HCT116 (cell line): Measurements from ENCODE around the gene PARVB. TPM values are rescaled to one million over a fixed set of nuclear protein-coding genes. Genes with fewer than 3 reads are reported as not detected.

Source experiments
- ATAC-seq: fragments of 200-7000 bp; cut with Tn5 transposase; 2 replicates; pipeline ENCODE4 v1.9.1; 2020; ENCODE audit warnings: mild to moderate bottlenecking, moderate library complexity
- BruUV-seq: library from RNA; stranded (reverse); fragments of 400-500 nt; replicated peaks from 2 replicates; lab custom pipeline; 2021; lab: Mats Ljungman, UMichigan
- CTCF ChIA-PET: fragments of 300-600 bp; sonication (Branson Sonifier 250); formaldehyde crosslinking; loops from one replicate; lab custom pipeline; 2021; ENCODE audit warnings: antibody characterized with exemption; lab: Charles Lee
- POLR2A ChIA-PET: fragments of 300-600, 350-600 bp; sonication (Branson Sonifier 250); formaldehyde crosslinking; loops from one replicate; lab custom pipeline; 2021; ENCODE audit warnings: antibody characterized with exemption; lab: Charles Lee
- RAD21 ChIA-PET, 2 experiments: fragments of 300-600 bp; sonication (Branson Sonifier 250); formaldehyde crosslinking; loops; one replicate each; lab custom pipeline; 2023; ENCODE audit warnings: low total read pairs in 2 of 2; ENCODE audit not compliant: uncharacterized antibody in 2 of 2, unreplicated experiment in 2 of 2, low non-redundant PET in 1 of 2; lab: Charles Lee
- DNase-seq: peaks from one replicate; pipeline ENCODE4 v3.0.0-alpha.2; 2010; ENCODE audit warnings: low read depth, low spot score
- H2AFZ ChIP-seq: fragments of 200-600 bp; shearing (Covaris generic), sonication (generic); 2 replicates; pipeline ENCODE4 v1.6.1; 2017; ENCODE audit warnings: low read depth, mixed run types, mixed read lengths, antibody characterized with exemption, low read length; ENCODE audit not compliant: poor library complexity, severe bottlenecking
- H3K27ac ChIP-seq: 2 replicates; pipeline ENCODE4 v1.5.1; 2012; ENCODE audit warnings: low read depth, low read length
- H3K27me3 ChIP-seq: fragments of 200-600 bp; sonication (generic); 2 replicates; pipeline ENCODE4 v1.6.1; 2016; ENCODE audit warnings: mixed run types, low read length, mixed read lengths; ENCODE audit not compliant: insufficient read depth
- H3K36me3 ChIP-seq, 2 experiments: fragments of 200-500 bp in 1 of 2; fragments of 200-600 bp in 1 of 2; sonication (Bioruptor generic) in 1 of 2; sonication (generic) in 1 of 2; 2 replicates each; pipeline versions ENCODE4 v1.5.1 to v1.6.1; 2014 to 2016; ENCODE audit warnings: low read length in 2 of 2, inconsistent platforms in 1 of 2, mixed read lengths in 1 of 2, mixed run types in 1 of 2; ENCODE audit not compliant: insufficient read depth in 2 of 2, control insufficient read depth in 1 of 2
- H3K4me1 ChIP-seq, 2 experiments: fragments of 200-600 bp in 1 of 2; sonication (generic) in 1 of 2; 2 replicates each; pipeline versions ENCODE4 v1.5.1 to v1.6.1; 2012 to 2017; ENCODE audit warnings: low read length in 2 of 2, inconsistent platforms in 1 of 2, mild to moderate bottlenecking in 1 of 2, mixed read lengths in 1 of 2, mixed run types in 1 of 2, moderate library complexity in 1 of 2; ENCODE audit not compliant: insufficient read depth in 2 of 2, control insufficient read depth in 1 of 2
- H3K4me2 ChIP-seq: fragments of 200-600 bp; sonication (generic); 2 replicates; pipeline ENCODE4 v1.6.1; 2017; ENCODE audit warnings: mixed run types, low read length, mixed read lengths
- H3K4me3 ChIP-seq, 2 experiments: fragments of 200-600 bp in 1 of 2; sonication (generic) in 1 of 2; replicated peaks in 1 of 2; 2 replicates each; pipeline ENCODE4 v1.5.1; 2011 to 2016; ENCODE audit warnings: low read length in 2 of 2, control low read depth in 1 of 2, low read depth in 1 of 2, mild to moderate bottlenecking in 1 of 2, mixed read lengths in 1 of 2, mixed run types in 1 of 2
- H3K79me2 ChIP-seq: fragments of 200-600 bp; sonication (generic); 2 replicates; pipeline ENCODE4 v1.6.1; 2017; ENCODE audit warnings: mild to moderate bottlenecking, mixed run types, low read length, moderate library complexity, mixed read lengths; ENCODE audit not compliant: insufficient read depth
- H3K9ac ChIP-seq: fragments of 200-600 bp; sonication (generic); 2 replicates; pipeline ENCODE4 v1.6.1; 2016; ENCODE audit warnings: low read length, mixed read lengths
- H3K9me2 ChIP-seq: fragments of 200-600 bp; sonication (generic), shearing (Covaris generic); 2 replicates; pipeline ENCODE4 v1.6.1; 2017; ENCODE audit warnings: mixed run types, mild to moderate bottlenecking, moderate library complexity; ENCODE audit not compliant: insufficient read depth
- H3K9me3 ChIP-seq, 2 experiments: fragments of 200-500 bp in 1 of 2; fragments of 200-600 bp in 1 of 2; sonication (Bioruptor generic) in 1 of 2; sonication (generic) in 1 of 2; 2 replicates each; pipeline ENCODE4 v1.6.1; 2014 to 2017; ENCODE audit warnings: low read length in 2 of 2, mixed read lengths in 2 of 2, inconsistent platforms in 1 of 2, low read depth in 1 of 2, mild to moderate bottlenecking in 1 of 2, mixed run types in 1 of 2, moderate library complexity in 1 of 2; ENCODE audit not compliant: control insufficient read depth in 1 of 2, insufficient read depth in 1 of 2
- H4K20me1 ChIP-seq: fragments of 200-600 bp; sonication (generic), shearing (Covaris generic); 2 replicates; pipeline ENCODE4 v1.6.1; 2017; ENCODE audit warnings: mixed run types, mild to moderate bottlenecking, moderate library complexity; ENCODE audit not compliant: insufficient read depth
- CBX3 ChIP-seq: IDR thresholded peaks from 2 replicates; pipeline ENCODE4 v1.6.1; 2012; ENCODE audit warnings: low read depth
- CEBPB ChIP-seq: IDR thresholded peaks from 2 replicates; pipeline ENCODE4 v1.6.1; 2012; ENCODE audit warnings: low read depth
- EGR1 ChIP-seq: IDR thresholded peaks from 2 replicates; pipeline ENCODE4 v1.6.1; 2012; ENCODE audit warnings: low read depth
- ELF1 ChIP-seq: IDR thresholded peaks from 2 replicates; pipeline ENCODE4 v1.6.1; 2012; ENCODE audit warnings: low read depth, borderline replicate concordance
- EZH2 ChIP-seq: fragments of 200-600 bp; sonication (generic); IDR thresholded peaks from 2 replicates; pipeline ENCODE4 v1.6.1; 2017; ENCODE audit warnings: antibody characterized with exemption, mixed run types
- EZH2phosphoT487 ChIP-seq: fragments of 200-600 bp; IDR thresholded peaks from 2 replicates; pipeline ENCODE4 v1.6.1; 2018; ENCODE audit warnings: antibody characterized with exemption, borderline replicate concordance
- FOSL1 ChIP-seq: IDR thresholded peaks from 2 replicates; pipeline ENCODE4 v1.6.1; 2012; ENCODE audit warnings: low read depth
- JUND ChIP-seq: IDR thresholded peaks from 2 replicates; pipeline ENCODE4 v1.6.1; 2012
- POLR2A ChIP-seq: IDR thresholded peaks from 2 replicates; pipeline ENCODE4 v1.7.0; 2011; ENCODE audit warnings: borderline replicate concordance; ENCODE audit not compliant: insufficient read depth, insufficient read length; ENCODE audit errors: extremely low read depth
- POLR2AphosphoS5 ChIP-seq: IDR thresholded peaks from 2 replicates; pipeline ENCODE4 v1.6.1; 2011; ENCODE audit warnings: mild to moderate bottlenecking, low read depth, low read length, moderate library complexity
- RAD21 ChIP-seq: IDR thresholded peaks from 2 replicates; pipeline ENCODE4 v1.6.1; 2012; ENCODE audit warnings: low read depth, mild to moderate bottlenecking
- SIN3A ChIP-seq: IDR thresholded peaks from 2 replicates; pipeline ENCODE4 v1.6.1; 2012; ENCODE audit warnings: low read depth
- TCF7L2 ChIP-seq: IDR thresholded peaks from 2 replicates; pipeline ENCODE4 v1.7.0; 2011; ENCODE audit warnings: borderline replicate concordance, inconsistent platforms; ENCODE audit not compliant: insufficient read depth, insufficient read length; ENCODE audit errors: extremely low read depth
- YY1 ChIP-seq: IDR thresholded peaks from 2 replicates; pipeline ENCODE4 v1.6.1; 2011; ENCODE audit warnings: low read length, low read depth, moderate library complexity, mild to moderate bottlenecking; ENCODE audit not compliant: insufficient replicate concordance; ENCODE audit errors: extremely low read depth
- ZFX ChIP-seq: fragments of 450-650 bp; IDR thresholded peaks from 2 replicates; pipeline ENCODE4 v1.6.1; 2017
- intact Hi-C: fragments of 100-400 bp; cut with micrococcal nuclease; formaldehyde crosslinking; loops from 2 replicates; pipeline ENCODE4 v1.10.0; 2022
- total RNA-seq: library from RNA; stranded (reverse); gene quantifications from one replicate; pipeline ENCODE4 v1.2.1, GENCODE V29; 2021; ENCODE audit not compliant: unreplicated experiment
- TF ChIP-seq, protein P1 (sequence below): IDR thresholded peaks from 2 replicates; pipeline ENCODE4 v1.6.1; 2012
- TF ChIP-seq, protein P2 (sequence below), 3 experiments: fragments of 200-600 bp in 1 of 3; sonication (generic) in 1 of 3; IDR thresholded peaks in 2 of 3; conservative IDR thresholded peaks in 1 of 3; 2 replicates each; pipeline ENCODE4 v1.5.1; 2012 to 2017; ENCODE audit warnings: low read depth in 2 of 3, low read length in 2 of 3, antibody characterized with exemption in 1 of 3, borderline replicate concordance in 1 of 3, control low read depth in 1 of 3, mild to moderate bottlenecking in 1 of 3, mixed read lengths in 1 of 3, mixed run types in 1 of 3, moderate library complexity in 1 of 3; ENCODE audit not compliant: insufficient read depth in 1 of 3
- TF ChIP-seq, protein P3 (sequence below): IDR thresholded peaks from 2 replicates; pipeline ENCODE4 v1.6.1; 2012; ENCODE audit warnings: low read depth
- TF ChIP-seq, protein P4 (sequence below): IDR thresholded peaks from 2 replicates; pipeline ENCODE4 v1.6.1; 2012
- TF ChIP-seq, protein P5 (sequence below): IDR thresholded peaks from 2 replicates; pipeline ENCODE4 v1.6.1; 2011; ENCODE audit warnings: mild to moderate bottlenecking, low read length, moderate library complexity; ENCODE audit not compliant: insufficient replicate concordance; ENCODE audit errors: extremely low read depth

The PARVB gene
- total RNA-seq, 1 experiment from 2014 or later = 21.4 TPM

DNA sequence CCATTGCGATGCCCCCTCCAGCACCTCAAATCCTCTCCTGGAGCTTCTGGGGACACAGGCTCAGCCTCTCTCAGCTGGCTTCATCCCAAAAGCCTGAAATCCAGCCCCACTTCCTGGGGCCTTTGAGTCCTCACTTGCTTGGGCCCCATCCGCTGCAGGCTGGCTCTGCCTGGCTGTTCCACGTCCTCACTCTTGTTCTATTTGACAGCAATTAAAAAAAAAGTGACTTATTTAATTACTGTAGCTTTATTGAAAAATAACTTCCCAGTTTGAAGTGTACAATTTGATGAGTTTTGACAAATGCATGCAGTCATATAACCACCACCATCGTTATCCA, 183.8 kb downstream of the PARVB start:
- ATAC-seq (no peak), DNase-seq (no peak)
- intact Hi-C loops = no loop called here
- CTCF ChIA-PET = no interaction called here
- Histone ChIP-seq H3K4me2 (no peak overlapping the region), H4K20me1 (no peaks in the 10 kb centered on the region), H3K9ac (no peak overlapping the region), H3K27me3 (peaks cover 12% of the 10 kb centered on the region), H3K4me3 (no peak overlapping the region), H3K9me3 (no peaks in the 10 kb centered on the region), H3K36me3 (no peaks in the 10 kb centered on the region), H3K79me2 (no peaks in the 10 kb centered on the region), H3K4me1 (no peaks in the 10 kb centered on the region), H3K9me2 (no peaks in the 10 kb centered on the region), H2AFZ (no peak overlapping the region), H3K27ac (no peak overlapping the region)
- BruUV-seq = no TSS peak
- RAD21 ChIA-PET = no interaction called here
- POLR2A ChIA-PET = no interaction called here
- TF ChIP-seq EZH2phosphoT487 = no peak
- no peak for TF ChIP-seq YY1
- TF ChIP-seq, protein P1, sequence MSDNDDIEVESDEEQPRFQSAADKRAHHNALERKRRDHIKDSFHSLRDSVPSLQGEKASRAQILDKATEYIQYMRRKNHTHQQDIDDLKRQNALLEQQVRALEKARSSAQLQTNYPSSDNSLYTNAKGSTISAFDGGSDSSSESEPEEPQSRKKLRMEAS = no peak
- TF ChIP-seq SIN3A = no peak
- no peak for TF ChIP-seq CEBPB
- no peak for TF ChIP-seq RAD21
- TF ChIP-seq EZH2 = no peak
- TF ChIP-seq POLR2A = no peak
- TF ChIP-seq, protein P2, sequence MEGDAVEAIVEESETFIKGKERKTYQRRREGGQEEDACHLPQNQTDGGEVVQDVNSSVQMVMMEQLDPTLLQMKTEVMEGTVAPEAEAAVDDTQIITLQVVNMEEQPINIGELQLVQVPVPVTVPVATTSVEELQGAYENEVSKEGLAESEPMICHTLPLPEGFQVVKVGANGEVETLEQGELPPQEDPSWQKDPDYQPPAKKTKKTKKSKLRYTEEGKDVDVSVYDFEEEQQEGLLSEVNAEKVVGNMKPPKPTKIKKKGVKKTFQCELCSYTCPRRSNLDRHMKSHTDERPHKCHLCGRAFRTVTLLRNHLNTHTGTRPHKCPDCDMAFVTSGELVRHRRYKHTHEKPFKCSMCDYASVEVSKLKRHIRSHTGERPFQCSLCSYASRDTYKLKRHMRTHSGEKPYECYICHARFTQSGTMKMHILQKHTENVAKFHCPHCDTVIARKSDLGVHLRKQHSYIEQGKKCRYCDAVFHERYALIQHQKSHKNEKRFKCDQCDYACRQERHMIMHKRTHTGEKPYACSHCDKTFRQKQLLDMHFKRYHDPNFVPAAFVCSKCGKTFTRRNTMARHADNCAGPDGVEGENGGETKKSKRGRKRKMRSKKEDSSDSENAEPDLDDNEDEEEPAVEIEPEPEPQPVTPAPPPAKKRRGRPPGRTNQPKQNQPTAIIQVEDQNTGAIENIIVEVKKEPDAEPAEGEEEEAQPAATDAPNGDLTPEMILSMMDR (IDR thresholded peaks at IDR 0.05 in 2 of 3, conservative IDR thresholded peaks at IDR 0.05 in 1 of 3; ENCODE audit: borderline replicate concordance in 1 of 3, insufficient read depth in 1 of 3, low read depth in 2 of 3, low read length in 2 of 3) = no peak
- TF ChIP-seq TCF7L2 = no peak
- TF ChIP-seq, protein P3, sequence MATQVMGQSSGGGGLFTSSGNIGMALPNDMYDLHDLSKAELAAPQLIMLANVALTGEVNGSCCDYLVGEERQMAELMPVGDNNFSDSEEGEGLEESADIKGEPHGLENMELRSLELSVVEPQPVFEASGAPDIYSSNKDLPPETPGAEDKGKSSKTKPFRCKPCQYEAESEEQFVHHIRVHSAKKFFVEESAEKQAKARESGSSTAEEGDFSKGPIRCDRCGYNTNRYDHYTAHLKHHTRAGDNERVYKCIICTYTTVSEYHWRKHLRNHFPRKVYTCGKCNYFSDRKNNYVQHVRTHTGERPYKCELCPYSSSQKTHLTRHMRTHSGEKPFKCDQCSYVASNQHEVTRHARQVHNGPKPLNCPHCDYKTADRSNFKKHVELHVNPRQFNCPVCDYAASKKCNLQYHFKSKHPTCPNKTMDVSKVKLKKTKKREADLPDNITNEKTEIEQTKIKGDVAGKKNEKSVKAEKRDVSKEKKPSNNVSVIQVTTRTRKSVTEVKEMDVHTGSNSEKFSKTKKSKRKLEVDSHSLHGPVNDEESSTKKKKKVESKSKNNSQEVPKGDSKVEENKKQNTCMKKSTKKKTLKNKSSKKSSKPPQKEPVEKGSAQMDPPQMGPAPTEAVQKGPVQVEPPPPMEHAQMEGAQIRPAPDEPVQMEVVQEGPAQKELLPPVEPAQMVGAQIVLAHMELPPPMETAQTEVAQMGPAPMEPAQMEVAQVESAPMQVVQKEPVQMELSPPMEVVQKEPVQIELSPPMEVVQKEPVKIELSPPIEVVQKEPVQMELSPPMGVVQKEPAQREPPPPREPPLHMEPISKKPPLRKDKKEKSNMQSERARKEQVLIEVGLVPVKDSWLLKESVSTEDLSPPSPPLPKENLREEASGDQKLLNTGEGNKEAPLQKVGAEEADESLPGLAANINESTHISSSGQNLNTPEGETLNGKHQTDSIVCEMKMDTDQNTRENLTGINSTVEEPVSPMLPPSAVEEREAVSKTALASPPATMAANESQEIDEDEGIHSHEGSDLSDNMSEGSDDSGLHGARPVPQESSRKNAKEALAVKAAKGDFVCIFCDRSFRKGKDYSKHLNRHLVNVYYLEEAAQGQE = no peak
- no peak for TF ChIP-seq POLR2AphosphoS5
- no peak for TF ChIP-seq EGR1
- no peak for TF ChIP-seq ZFX
- TF ChIP-seq, protein P4, sequence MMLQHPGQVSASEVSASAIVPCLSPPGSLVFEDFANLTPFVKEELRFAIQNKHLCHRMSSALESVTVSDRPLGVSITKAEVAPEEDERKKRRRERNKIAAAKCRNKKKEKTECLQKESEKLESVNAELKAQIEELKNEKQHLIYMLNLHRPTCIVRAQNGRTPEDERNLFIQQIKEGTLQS = no peak
- TF ChIP-seq CBX3 = no peak
- TF ChIP-seq JUND = no peak
- TF ChIP-seq, protein P5, sequence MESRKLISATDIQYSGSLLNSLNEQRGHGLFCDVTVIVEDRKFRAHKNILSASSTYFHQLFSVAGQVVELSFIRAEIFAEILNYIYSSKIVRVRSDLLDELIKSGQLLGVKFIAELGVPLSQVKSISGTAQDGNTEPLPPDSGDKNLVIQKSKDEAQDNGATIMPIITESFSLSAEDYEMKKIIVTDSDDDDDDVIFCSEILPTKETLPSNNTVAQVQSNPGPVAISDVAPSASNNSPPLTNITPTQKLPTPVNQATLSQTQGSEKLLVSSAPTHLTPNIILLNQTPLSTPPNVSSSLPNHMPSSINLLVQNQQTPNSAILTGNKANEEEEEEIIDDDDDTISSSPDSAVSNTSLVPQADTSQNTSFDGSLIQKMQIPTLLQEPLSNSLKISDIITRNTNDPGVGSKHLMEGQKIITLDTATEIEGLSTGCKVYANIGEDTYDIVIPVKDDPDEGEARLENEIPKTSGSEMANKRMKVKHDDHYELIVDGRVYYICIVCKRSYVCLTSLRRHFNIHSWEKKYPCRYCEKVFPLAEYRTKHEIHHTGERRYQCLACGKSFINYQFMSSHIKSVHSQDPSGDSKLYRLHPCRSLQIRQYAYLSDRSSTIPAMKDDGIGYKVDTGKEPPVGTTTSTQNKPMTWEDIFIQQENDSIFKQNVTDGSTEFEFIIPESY = no peak
- TF ChIP-seq FOSL1 = no peak
- no peak for TF ChIP-seq ELF1
- TF ChIP-seq, all 23 proteins: peak for 0
